HG02623 (cell line): ENCODE results near the gene SLC48A1.
"Not testable (repeated sequence)": the region's sequence is repeated elsewhere in the genome, so short reads cannot be mapped to it uniquely, and the experiment has no call there.

Experiments used
- ATAC-seq: cut with Tn5 transposase; IDR thresholded peaks from one replicate; pipeline ENCODE4 v1.9.1; 2021; ENCODE audit warnings: moderate library complexity; ENCODE audit not compliant: unreplicated experiment

SLC48A1 gene

DNA sequence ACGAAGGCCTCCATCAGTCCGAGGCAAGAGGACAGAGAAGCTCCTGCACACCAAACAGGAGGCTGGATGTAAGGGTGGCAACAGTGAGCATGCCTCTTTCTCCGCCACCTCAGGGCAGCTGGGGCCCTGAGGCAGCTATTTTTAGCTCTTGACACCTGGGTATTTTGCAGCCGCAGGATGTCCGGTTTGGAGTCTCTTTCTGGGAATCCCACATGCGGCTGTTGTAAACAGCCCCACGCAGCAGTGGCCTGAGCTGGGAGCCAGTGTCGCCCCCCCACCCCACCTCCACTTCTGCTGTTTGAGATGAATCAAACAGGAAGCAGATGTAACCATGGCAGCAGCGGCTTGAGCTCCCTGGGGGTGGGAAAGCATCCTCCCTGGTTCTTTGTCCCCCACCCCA, 35.0 kb downstream of the SLC48A1 start:
- ATAC-seq, result peak; percentile 26

DNA sequence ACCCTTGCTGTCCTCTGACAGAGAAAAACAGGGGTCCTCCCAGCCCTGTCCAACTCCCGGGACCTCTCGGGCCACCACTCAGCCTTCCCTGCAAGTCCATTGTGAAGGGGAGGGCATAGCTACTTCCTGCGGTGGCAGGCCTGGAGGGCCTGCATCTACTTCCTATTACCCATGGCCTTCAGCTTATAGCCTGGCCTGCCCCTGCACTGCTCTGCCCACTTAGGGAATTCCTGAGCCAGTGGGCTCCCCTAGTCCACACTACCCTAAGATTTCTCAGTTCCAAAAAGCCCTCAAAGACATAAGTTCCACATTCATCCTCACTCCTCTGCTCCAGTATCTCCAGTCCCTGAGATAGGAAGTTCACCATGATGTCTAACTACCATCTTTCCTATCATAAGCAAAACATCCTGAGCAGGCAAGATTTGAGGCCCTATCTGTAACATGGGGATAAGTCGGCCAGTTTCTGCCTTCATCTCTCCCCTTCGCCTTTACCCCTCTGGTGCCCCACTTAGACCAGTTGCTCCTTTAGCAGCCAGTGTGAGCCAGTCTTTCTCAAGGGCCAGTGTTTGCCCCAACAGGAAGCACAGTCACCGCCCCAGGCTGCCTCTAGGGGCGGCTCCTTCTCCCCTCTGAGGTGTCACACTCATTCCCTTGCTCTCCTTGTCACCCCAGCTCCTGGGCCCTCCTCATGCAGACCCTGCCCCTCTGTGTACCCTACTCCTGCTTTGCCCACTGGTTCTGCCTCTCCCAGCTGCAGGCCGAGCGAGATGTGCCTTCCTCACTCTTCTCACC, 35.7 kb downstream of the SLC48A1 start:
- ATAC-seq, result no peak

GRCh38 chr12:47809518-47809917, 36.5 kb downstream of the SLC48A1 start:
- ATAC-seq, result not testable (repeated sequence)

- ATAC-seq, result no peak
Observed at GRCh38 chr12:47811072-47811396, 38.0 kb downstream of the SLC48A1 start.

DNA sequence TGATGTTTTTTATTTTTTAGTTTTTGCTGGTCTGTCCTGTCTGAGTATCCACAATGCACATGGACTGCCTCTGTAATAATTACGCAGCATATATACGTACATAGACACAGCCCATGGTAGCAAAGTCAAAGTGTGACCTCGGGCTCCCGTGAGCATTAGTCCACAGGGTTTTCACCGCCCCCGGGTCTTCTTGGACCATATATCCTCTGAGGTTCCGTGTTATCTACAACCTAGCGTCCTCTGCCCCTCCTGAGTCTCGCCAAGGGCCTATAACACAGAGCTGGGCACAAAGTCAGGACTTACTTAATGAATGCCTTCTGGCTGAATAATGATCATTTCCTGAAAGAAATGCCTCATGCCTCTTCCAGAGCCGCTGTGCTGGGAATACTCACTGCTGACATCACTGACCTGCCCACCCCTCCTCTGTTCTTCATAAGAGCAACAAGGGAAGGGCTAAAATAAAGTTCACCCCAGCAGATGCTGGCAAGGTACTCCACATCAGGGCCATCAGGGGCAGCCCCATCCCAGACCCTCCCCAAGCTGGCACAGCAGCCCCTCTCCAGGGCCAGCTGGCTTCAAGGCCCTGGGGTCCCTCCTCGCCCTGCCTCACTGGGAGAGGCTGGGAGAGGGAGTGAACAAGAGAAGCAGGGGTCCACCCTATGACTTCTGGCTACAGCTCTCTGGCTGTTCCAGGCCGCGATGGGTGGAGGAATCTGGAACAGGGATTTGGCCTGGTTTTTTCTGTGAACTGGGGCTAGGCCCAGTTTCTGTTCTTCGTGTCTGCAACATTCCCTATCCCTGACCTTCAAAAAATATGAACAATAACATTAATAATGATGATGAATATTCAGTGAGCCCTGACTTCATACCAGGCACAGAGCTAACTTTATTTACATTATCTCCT, 38.8 kb downstream of the SLC48A1 start:
- ATAC-seq, result no peak

DNA sequence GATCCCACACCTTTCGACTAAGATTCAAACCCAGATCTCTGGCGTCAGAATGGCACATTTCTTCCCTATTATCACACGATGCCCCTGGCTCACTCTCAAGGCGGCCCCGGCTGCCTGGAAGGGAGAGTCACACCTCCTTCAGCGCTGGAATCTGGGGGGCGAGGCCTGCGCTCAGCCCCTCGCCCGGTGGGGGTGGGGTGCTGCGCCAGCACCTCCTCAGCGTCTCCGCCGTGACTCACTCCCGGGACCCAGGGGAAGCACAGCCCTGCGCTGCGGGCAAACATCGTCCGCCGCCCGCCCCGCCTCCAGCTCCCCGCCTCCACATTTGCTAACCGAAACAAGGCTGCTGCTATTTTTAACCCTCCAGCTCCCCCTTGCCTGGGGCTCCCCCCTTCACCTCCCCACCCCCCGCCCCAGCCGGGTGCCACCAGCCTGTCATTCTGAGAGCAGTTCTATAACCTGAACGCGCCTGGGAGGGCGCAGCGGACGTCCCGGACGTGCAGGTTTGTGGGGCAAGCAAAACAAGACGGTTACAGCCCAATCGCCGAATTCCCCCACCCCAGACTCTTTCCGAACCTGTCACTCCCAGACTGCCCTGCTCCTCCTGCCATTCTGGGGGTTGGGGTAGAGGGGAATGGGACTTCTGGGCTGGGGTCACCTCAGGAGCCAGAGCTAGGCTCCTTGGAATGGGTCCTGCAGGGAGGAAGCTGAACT, 39.9 kb downstream of the SLC48A1 start:
- ATAC-seq, result peak; percentile 72

DNA sequence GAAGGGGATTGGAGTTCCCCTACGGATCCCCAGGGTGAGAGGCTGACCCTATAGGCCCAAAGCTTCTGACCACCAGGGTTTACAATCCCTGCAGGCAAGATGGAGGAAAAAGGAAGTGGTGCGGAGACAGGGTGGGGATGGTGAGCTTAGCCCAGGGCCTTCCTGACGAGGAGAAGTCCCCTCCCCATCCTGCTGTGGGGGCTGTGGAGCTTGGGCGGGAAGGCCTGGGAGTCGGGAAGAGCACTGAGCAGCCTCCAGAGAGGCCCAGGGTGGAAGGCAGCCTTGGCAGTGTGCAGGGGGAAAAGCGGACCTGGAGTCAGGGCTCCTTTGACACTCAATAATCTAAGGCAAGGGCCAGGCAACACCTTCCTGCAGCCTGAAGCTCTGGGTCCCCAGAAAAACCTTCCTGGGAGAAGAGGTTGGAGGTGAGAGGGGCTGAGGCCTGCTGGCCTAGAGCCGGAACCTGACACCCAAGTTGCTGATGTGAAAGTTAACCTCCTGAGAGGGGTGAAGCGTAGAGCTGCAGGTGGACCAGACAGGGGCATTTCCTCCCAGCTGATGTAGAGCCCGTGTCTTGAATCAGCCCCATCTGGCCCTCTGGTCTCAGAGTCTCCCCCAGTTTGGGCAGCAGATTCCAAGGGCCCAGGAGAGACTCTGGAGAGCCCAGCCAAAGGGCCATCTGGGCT, 40.6 kb downstream of the SLC48A1 start:
- peak; percentile 27 for ATAC-seq

GRCh38 chr12:47814539-47815170, 41.6 kb downstream of the SLC48A1 start:
- no peak for ATAC-seq

DNA sequence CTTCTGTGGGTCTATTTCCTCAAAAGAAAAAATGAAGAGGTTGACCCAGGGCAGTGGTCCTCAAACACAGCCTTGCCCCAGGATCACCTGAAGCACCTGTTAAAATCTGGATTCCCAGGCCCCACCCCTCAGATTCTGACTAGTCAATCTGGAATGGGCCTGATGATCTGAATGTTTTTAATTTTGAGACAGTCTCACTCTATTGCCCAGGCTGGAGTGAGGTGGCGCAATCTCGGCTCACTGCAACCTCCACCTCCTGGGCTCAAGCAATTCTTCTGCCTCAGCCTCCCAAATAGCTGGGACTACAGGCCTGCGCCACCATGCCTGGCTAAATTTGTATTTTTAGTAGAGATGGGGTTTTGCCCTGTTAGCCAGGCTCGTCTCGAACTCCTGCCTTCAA, 42.4 kb downstream of the SLC48A1 start:
- not testable (repeated sequence) for ATAC-seq

GRCh38 chr12:47816403-47817271, 43.6 kb downstream of the SLC48A1 start:
- ATAC-seq, result no peak

DNA sequence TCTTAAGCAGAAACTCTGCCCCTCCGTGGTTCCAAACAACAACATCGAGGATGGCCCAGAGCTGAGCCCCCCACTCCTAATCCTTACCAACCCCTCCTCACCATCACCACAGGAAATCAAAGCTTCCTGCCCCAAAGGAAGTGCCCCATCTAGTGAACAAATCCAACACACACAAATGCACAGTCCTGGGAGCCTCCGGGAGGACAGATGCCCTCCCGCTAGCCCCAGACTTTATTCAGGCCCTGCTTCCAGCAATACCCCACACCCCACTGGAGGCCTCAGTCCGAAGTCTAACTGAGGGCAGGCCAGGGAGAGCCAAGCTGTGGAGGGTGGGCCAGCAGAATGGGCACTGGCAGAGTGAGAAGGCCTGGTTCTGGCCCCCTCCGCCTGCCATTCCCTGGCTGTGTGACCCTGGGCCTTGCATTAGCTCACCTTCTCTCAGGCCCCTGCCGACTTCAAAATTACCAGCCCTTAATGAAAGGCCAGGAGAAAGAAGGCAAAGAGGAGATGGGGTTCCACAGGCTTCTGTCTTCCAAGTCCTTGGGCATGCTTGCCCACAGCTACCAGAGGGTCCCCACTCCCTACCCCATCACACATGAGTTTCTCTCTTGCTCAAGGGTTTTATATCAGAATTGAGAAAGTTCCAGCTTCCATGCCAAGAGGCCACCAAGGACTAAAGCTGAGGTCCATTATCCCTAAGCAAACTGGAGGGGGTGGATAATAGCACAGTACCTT, 44.4 kb downstream of the SLC48A1 start:
- no peak for ATAC-seq

GRCh38 chr12:47818007-47818376, 45.0 kb downstream of the SLC48A1 start:
- no peak for ATAC-seq

GRCh38 chr12:47818467-47819137, 45.6 kb downstream of the SLC48A1 start:
- ATAC-seq, result peak; percentile 1

DNA sequence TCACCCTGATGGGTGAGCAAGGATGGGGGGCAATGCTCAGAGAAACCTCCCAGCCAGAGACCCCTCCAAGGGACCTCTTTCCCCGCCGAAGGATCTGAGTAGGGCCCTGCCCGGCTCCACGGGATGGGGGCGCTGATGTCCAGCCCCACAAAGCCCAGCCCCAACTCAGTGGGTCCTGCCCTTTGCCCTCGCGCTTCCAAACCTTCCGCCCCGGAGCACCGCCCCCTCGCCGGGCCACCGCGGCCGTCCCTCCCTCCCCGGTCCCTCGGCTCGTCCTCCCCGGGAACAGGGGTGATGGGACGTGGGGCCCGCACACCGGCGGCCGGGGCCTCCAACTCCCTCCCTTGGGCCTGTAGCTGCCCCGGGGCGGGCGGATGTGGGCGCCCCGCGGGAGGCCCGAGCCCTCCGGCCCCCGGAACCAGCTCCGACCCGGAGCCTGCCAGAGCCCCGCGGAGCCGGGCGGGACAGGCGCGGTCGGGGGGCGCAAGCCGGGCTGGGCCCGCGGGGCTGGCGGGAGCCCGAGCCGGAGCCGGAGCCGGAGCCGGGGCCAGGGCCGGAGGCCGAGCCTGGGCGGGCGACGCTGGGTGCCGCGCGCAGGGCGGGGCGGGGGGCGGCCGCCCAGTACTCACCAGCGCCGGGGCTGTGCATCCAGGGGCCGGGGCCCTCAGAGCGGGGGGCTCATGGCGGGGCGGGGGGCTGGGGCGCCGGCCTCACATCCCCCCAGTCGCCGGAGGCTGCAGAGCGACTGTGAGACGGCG, 46.3 kb downstream of the SLC48A1 start:
- ATAC-seq, result peak; percentile 31

GRCh38 chr12:47819896-47820630, 47.0 kb downstream of the SLC48A1 start, which contains the start of gene HDAC7:
Gene HDAC7, minus strand, starts transcription at chr12:47819903. Its CDS starts 118 bp downstream, at chr12:47819785.
- ATAC-seq, result peak; percentile 33

GRCh38 chr12:47820631-47821345, 47.8 kb downstream of the SLC48A1 start:
- ATAC-seq, result no peak
